CD4-positive, CD25-positive, alpha-beta regulatory T cell (primary cell): Measurements from ENCODE around the gene DENND6B. TPM values are rescaled to one million over a fixed set of nuclear protein-coding genes. Genes with fewer than 3 reads are reported as not detected.

Source experiments
- ATAC-seq, 2 donors: fragments of 150-1000 bp; cut with Tn5 transposase; one replicate each; pipeline ENCODE4 v1.10.0; 2021; ENCODE audit warnings: low read depth in 2 of 2, moderate number of reproducible peaks in 2 of 2, moderate library complexity in 1 of 2
- DNase-seq, 3 donors: peaks; one replicate each; pipeline versions ENCODE4 v3.0.0 to v3.0.0-alpha.2; 2012 to 2022; ENCODE audit warnings: mixed read lengths in 1 of 3
- H3K27ac ChIP-seq: one replicate; pipeline ENCODE4 v1.7.0; 2013; ENCODE audit warnings: mild to moderate bottlenecking, low read length; ENCODE audit not compliant: insufficient read depth, poor library complexity, severe bottlenecking
- H3K27me3 ChIP-seq: one replicate; pipeline ENCODE4 v1.7.0; 2013; ENCODE audit warnings: low read length; ENCODE audit not compliant: control insufficient read depth, insufficient read depth
- H3K36me3 ChIP-seq: one replicate; pipeline ENCODE4 v1.7.0; 2013; ENCODE audit warnings: mild to moderate bottlenecking, low read length, moderate library complexity; ENCODE audit not compliant: control insufficient read depth, insufficient read depth
- H3K4me1 ChIP-seq: 2 replicates; pipeline ENCODE4 v1.7.0; 2013; ENCODE audit warnings: mild to moderate bottlenecking, low read length; ENCODE audit not compliant: insufficient read depth, control insufficient read depth, poor library complexity, severe bottlenecking
- H3K4me3 ChIP-seq: one replicate; pipeline ENCODE4 v1.7.0; 2013; ENCODE audit warnings: low read depth, mild to moderate bottlenecking, low read length, moderate library complexity
- H3K9me3 ChIP-seq, 2 experiments: 1 replicate in 1 of 2; 2 replicates in 1 of 2; pipeline ENCODE4 v1.7.0; 2013; ENCODE audit warnings: low read length in 2 of 2, mild to moderate bottlenecking in 1 of 2, moderate library complexity in 1 of 2; ENCODE audit not compliant: control insufficient read depth in 2 of 2
- H3K27ac Mint-ChIP-seq, 3 donors: one replicate each; pipeline ENCODE4 v1.8.0; 2020 to 2022; ENCODE audit warnings: mild to moderate bottlenecking in 3 of 3, mixed read lengths in 3 of 3, moderate library complexity in 2 of 3
- H3K27me3 Mint-ChIP-seq: one replicate; pipeline ENCODE4 v1.8.0; 2022; ENCODE audit warnings: mild to moderate bottlenecking, mixed read lengths
- H3K36me3 Mint-ChIP-seq: one replicate; pipeline ENCODE4 v1.8.0; 2020; ENCODE audit warnings: mixed read lengths
- H3K4me1 Mint-ChIP-seq, 4 donors: one replicate each; pipeline ENCODE4 v1.8.0; 2020 to 2022; ENCODE audit warnings: mixed read lengths in 4 of 4, mild to moderate bottlenecking in 1 of 4
- H3K4me3 Mint-ChIP-seq, 4 donors: one replicate each; pipeline ENCODE4 v1.8.0; 2020 to 2022; ENCODE audit warnings: mild to moderate bottlenecking in 4 of 4, mixed read lengths in 4 of 4, moderate library complexity in 3 of 4
- H3K9me3 Mint-ChIP-seq, 7 donors: one replicate each; pipeline ENCODE4 v1.8.0; 2020 to 2022; ENCODE audit warnings: mixed read lengths in 7 of 7, mild to moderate bottlenecking in 3 of 7, moderate library complexity in 2 of 7
- polyA plus RNA-seq, 4 donors: library from polyadenylated mRNA; unstranded; fragments of 300-500 nt; fragmentation: Illumina TruSeq; gene quantifications; one replicate each; pipeline ENCODE4 v1.2.3, GENCODE V29; 2021
- total RNA-seq: library from RNA; stranded (reverse); gene quantifications from one replicate; pipeline ENCODE4 v1.2.3, GENCODE V29; 2022

The DENND6B gene
- total and polyA plus RNA-seq, 5 donors from 2014 or later = 0.48 to 2.1 (median 0.56) TPM

DNA sequence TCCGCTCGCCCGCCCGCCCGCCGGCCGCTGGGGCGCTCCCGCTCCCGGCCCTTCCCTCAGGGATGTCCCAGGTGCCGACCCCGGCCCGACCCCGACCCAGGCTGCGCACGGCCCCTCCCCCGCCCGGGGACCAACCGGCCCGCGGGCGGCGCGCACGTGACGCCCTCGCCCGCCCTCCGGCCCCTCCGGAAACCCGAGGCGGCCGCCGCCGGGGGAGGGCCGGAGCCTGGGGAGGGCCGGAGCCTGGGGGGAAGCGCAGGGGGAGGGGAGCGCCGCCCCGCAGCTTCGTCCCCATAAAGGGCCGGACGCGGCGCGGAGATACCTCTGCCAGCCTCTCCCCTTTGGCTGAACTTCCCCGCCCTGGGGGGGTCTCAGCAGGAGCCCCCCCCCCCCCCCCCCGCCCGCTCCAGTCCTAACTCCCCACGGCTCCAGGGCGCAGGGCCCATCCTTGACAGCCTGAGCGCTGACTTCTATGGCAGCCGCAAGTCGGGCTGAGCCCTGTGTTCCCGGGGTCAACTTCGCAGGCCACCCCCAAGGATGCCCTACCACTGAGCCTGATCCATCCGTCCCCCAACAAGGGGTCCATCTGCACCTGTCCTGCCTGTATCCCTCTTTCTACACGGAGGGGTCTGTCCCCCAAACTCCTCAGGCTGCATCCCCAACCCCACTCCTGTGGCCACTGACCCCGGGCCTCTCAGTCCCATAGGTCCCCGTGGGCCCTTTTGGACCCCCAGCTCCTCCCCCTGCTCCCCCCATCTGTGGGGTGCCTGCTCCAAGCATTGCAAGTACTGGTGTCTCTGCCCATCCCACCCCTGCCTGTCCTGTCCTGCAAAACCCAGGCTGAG lies 65.0 kb downstream of the DENND6B start, which contains the start of gene MAPK12:
Gene MAPK12 (minus strand): TSS at position 69 of the 845 bp plus-strand sequence. CDS start 174 bp downstream, outside the sequence.
- no peak for DNase-seq
- Mint-ChIP-seq H3K27me3 (peaks cover 34% of the 10 kb centered on the region), H3K27ac (peak within 1 kb of the TSS in 1 of 3 donors; percentile 26), H3K36me3 (no peaks in the 10 kb centered on the region), H3K9me3 (no peaks in the 10 kb centered on the region), H3K4me1 (peaks cover 0 to 10% (median under 1%) of the 10 kb centered on the region in 4 donors), H3K4me3 (peak within 1 kb of the TSS in 3 of 4 donors; percentile 38 to 70 (median 46))
- H3K36me3 ChIP-seq = no peaks in the 10 kb centered on the region
- H3K27me3 ChIP-seq = no peaks in the 10 kb centered on the region
- H3K4me3 ChIP-seq = no peak within 1 kb of the TSS
- ATAC-seq = no peak
- H3K9me3 ChIP-seq = no peaks in the 10 kb centered on the region
- peaks cover 12% of the 10 kb centered on the region for H3K4me1 ChIP-seq
- H3K27ac ChIP-seq = no peak within 1 kb of the TSS

DNA sequence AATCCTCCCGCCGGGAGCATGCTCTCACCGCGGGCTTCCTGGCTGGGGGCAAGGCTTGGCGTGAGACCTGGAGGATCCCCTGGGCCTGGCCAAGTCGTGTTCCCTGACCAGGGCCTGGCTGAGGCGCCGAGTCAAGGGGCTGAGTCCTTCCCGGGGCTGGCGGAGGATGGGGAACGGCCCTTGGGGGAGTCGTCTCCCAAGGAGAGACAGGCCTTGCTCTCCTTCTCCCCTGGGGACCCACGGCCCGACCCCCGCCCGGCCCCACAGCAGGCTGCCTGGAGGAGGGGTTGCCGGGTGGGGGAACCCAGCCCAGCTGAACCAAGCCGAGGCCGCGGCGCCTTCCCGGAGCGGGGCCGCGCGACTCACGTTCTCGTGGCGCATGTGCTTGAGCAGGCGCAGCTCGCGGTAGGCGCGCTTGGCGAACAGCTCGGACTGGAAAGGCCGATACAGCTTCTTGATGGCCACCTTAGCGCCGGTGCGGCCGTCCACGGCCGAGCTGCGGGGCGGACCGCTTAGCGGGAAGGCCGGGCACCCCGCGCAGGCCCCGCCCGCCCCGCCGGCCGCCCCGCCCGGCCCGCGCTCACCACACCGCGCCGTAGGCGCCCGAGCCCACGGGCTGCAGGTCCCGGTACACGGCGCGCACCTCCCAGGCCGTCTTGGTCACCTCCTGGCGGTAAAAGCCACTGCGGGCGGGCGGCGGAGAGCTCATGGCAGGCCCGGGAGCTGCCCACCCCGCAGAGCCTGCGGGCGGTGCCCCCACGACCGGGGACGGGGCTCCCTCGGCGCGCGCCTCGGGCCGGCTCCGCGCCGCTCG lies 65.8 kb downstream of the DENND6B start:
- no peak overlapping the region for H3K4me3 ChIP-seq
- H3K4me3 Mint-ChIP-seq = no peak overlapping the region
- H3K27ac ChIP-seq = no peak overlapping the region

DNA sequence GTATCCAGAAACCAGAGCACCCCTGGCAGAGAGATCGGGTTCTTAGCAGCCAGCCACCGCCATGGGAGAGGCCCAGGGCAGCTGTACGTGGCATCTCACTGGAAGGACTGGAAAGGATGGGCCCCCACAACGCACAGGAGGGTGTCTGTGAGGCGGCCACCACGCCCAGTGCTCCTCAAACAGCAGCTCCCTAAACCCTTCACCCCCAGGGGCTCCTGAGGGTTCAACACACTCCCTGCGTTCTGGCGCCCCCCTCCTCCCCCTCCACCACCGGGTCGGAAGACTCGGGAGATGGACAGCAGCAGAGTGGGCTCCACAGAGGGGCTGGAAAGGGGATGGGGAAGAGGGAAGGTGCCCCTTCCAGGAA lies 66.4 kb downstream of the DENND6B start:
- Histone ChIP-seq H3K27ac (no peak overlapping the region), H3K9me3 (no peaks in the 10 kb centered on the region), H3K27me3 (no peaks in the 10 kb centered on the region), H3K4me1 (peaks cover 12% of the 10 kb centered on the region), H3K4me3 (no peak overlapping the region), H3K36me3 (no peaks in the 10 kb centered on the region)
- H3K4me3 Mint-ChIP-seq = no peak overlapping the region
- ATAC-seq (no peak), DNase-seq (no peak)
- H3K9me3 Mint-ChIP-seq = no peaks in the 10 kb centered on the region
- peaks cover 30% of the 10 kb centered on the region for H3K27me3 Mint-ChIP-seq
- no peak overlapping the region for H3K27ac Mint-ChIP-seq
- H3K4me1 Mint-ChIP-seq = peaks cover 0 to 10% (median under 1%) of the 10 kb centered on the region in 4 donors
- no peaks in the 10 kb centered on the region for H3K36me3 Mint-ChIP-seq

More for the DNA sequence above, 65.8 kb downstream of the DENND6B start:
- peak in 1 of 3 donors; percentile 48 for DNase-seq
- Mint-ChIP-seq H3K27me3 (peaks cover 31% of the 10 kb centered on the region), H3K9me3 (no peaks in the 10 kb centered on the region), H3K36me3 (no peaks in the 10 kb centered on the region), H3K4me1 (peaks cover 0 to 10% (median under 1%) of the 10 kb centered on the region in 4 donors), H3K27ac (no peak overlapping the region)
- Histone ChIP-seq H3K4me1 (peaks cover 12% of the 10 kb centered on the region), H3K36me3 (no peaks in the 10 kb centered on the region), H3K9me3 (no peaks in the 10 kb centered on the region), H3K27me3 (no peaks in the 10 kb centered on the region)
- no peak for ATAC-seq

DNA sequence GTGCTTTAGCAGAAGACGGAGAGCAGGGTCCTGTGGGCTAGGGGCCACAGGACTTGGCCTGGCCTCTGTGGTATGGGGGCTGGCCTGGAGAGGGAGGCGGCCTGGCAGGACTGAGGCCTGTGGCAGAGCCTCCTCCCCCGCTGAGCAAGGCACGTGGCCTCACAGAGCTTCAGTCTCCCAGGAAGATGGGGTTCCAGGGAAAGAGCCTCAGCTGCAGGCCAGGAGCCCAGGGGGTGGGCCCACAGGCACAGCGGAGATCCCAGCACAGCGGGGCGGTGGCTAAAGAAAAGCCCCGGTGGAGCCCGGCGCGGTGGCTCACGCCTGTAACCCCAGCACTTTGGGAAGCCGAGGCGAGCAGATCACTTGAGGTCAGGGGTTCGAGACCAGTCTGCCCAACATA lies 67.5 kb downstream of the DENND6B start:
- H3K27me3 ChIP-seq = no peaks in the 10 kb centered on the region
- no peaks in the 10 kb centered on the region for H3K36me3 ChIP-seq
- Mint-ChIP-seq H3K27me3 (peaks cover 24% of the 10 kb centered on the region), H3K27ac (no peak overlapping the region), H3K4me1 (peaks cover 0 to 7% (median under 1%) of the 10 kb centered on the region in 4 donors), H3K36me3 (no peaks in the 10 kb centered on the region), H3K9me3 (no peaks in the 10 kb centered on the region), H3K4me3 (no peak overlapping the region)
- H3K9me3 ChIP-seq = no peaks in the 10 kb centered on the region
- DNase-seq (no peak), ATAC-seq (no peak)
- H3K4me1 ChIP-seq = peaks cover 12% of the 10 kb centered on the region
- H3K27ac ChIP-seq = no peak overlapping the region
- no peak overlapping the region for H3K4me3 ChIP-seq

Other genes with a start within 250 kb of the DENND6B start
- gene MLC1, start 241.6 kb downstream of the DENND6B start, total RNA-seq = 1.1 TPM
- gene MLC1, start 241.6 kb downstream of the DENND6B start, polyA plus RNA-seq = under 1 TPM in 3 of 4 donors, not detected in 1; 0.20 to 0.87 (median 0.28) TPM
- not detected for gene MOV10L1, start 237.0 kb downstream of the DENND6B start, total RNA-seq
- gene MOV10L1, start 237.0 kb downstream of the DENND6B start, polyA plus RNA-seq = not detected
- gene PANX2, start 156.3 kb downstream of the DENND6B start, total RNA-seq = not detected
- not detected for gene PANX2, start 156.3 kb downstream of the DENND6B start, polyA plus RNA-seq
- 115 TPM for gene TRABD, start 141.1 kb downstream of the DENND6B start, total RNA-seq
- 10 to 100 TPM; 33.0 to 47.6 (median 38.5) TPM for gene TRABD, start 141.1 kb downstream of the DENND6B start, polyA plus RNA-seq
- gene SELENOO, start 126.0 kb downstream of the DENND6B start, total RNA-seq = 31.9 TPM
- 1 to 10 TPM; 1.8 to 6.5 (median 3.3) TPM for gene SELENOO, start 126.0 kb downstream of the DENND6B start, polyA plus RNA-seq
- gene TUBGCP6, start 82.0 kb downstream of the DENND6B start, total RNA-seq = 132 TPM
- gene TUBGCP6, start 82.0 kb downstream of the DENND6B start, polyA plus RNA-seq = 10 to 100 TPM; 14.0 to 16.3 (median 14.2) TPM
- gene HDAC10, start 75.7 kb downstream of the DENND6B start, total RNA-seq = 125 TPM
- gene HDAC10, start 75.7 kb downstream of the DENND6B start, polyA plus RNA-seq = 10 to 100 TPM in 1 of 4 donors, 1 to 10 TPM in 3; 6.0 to 12.5 (median 7.3) TPM
- gene MAPK12, start 65.3 kb downstream of the DENND6B start, total RNA-seq = 2.0 TPM
- gene MAPK12, start 65.3 kb downstream of the DENND6B start, polyA plus RNA-seq = under 1 TPM in 2 of 4 donors, not detected in 2; 0.03 to 0.05 TPM
- gene MAPK11, start 56.6 kb downstream of the DENND6B start, total RNA-seq = 9.3 TPM
- gene MAPK11, start 56.6 kb downstream of the DENND6B start, polyA plus RNA-seq = under 1 TPM; 0.10 to 0.52 (median 0.21) TPM
- 3.7 TPM for gene PLXNB2, start 19.4 kb downstream of the DENND6B start, total RNA-seq
- gene PLXNB2, start 19.4 kb downstream of the DENND6B start, polyA plus RNA-seq = under 1 TPM in 3 of 4 donors, not detected in 1; 0.36 to 0.67 (median 0.42) TPM
- gene PPP6R2, start 16.3 kb upstream of the DENND6B start, total RNA-seq = 85.7 TPM
- 10 to 100 TPM; 15.9 to 19.4 (median 17.2) TPM for gene PPP6R2, start 16.3 kb upstream of the DENND6B start, polyA plus RNA-seq
- 220 TPM for gene SBF1, start 148.0 kb upstream of the DENND6B start, total RNA-seq
- gene SBF1, start 148.0 kb upstream of the DENND6B start, polyA plus RNA-seq = 10 to 100 TPM; 16.2 to 29.7 (median 17.6) TPM
- 1.9 TPM for gene ADM2, start 154.5 kb upstream of the DENND6B start, total RNA-seq
- under 1 TPM; 0.06 to 0.95 (median 0.28) TPM for gene ADM2, start 154.5 kb upstream of the DENND6B start, polyA plus RNA-seq
- gene MIOX, start 159.8 kb upstream of the DENND6B start, total RNA-seq = not detected
- gene MIOX, start 159.8 kb upstream of the DENND6B start, polyA plus RNA-seq = not detected
- gene LMF2, start 180.7 kb upstream of the DENND6B start, total RNA-seq = 113 TPM
- 10 to 100 TPM; 21.5 to 24.2 (median 21.7) TPM for gene LMF2, start 180.7 kb upstream of the DENND6B start, polyA plus RNA-seq
- gene NCAPH2, start 181.2 kb upstream of the DENND6B start, total RNA-seq = 112 TPM
- 10 to 100 TPM; 35.8 to 43.6 (median 39.8) TPM for gene NCAPH2, start 181.2 kb upstream of the DENND6B start, polyA plus RNA-seq
- gene SCO2, start 198.6 kb upstream of the DENND6B start, total RNA-seq = 14.6 TPM
- gene SCO2, start 198.6 kb upstream of the DENND6B start, polyA plus RNA-seq = 10 to 100 TPM in 1 of 4 donors, 1 to 10 TPM in 3; 6.4 to 10.4 (median 7.7) TPM
- gene TYMP, start 203.0 kb upstream of the DENND6B start, total RNA-seq = 46.9 TPM
- 10 to 100 TPM; 29.2 to 65.2 (median 44.4) TPM for gene TYMP, start 203.0 kb upstream of the DENND6B start, polyA plus RNA-seq
- gene KLHDC7B, start 218.9 kb upstream of the DENND6B start, total RNA-seq = 5.9 TPM
- 10 to 100 TPM in 1 of 4 donors, 1 to 10 TPM in 3; 5.6 to 11.7 (median 8.4) TPM for gene KLHDC7B, start 218.9 kb upstream of the DENND6B start, polyA plus RNA-seq
- not detected for gene SYCE3, start 235.9 kb upstream of the DENND6B start, total RNA-seq
- not detected for gene SYCE3, start 235.9 kb upstream of the DENND6B start, polyA plus RNA-seq